Mesothelial cell of epicardium (in vitro differentiated cells): Measurements from ENCODE around the gene FER1L5. TPM values are rescaled to one million over a fixed set of nuclear protein-coding genes. Genes with fewer than 3 reads are reported as not detected.
"Not testable (repeated sequence)": the region's sequence is repeated elsewhere in the genome, so short reads cannot be mapped to it uniquely, and the experiment has no call there.

Experiments
- DNase-seq, 2 experiments: peaks; one replicate each; pipeline ENCODE4 v3.0.0; 2021; ENCODE audit warnings: low spot score in 2 of 2; ENCODE audit not compliant: unreplicated experiment in 2 of 2
- H3K27ac Mint-ChIP-seq: 2 replicates; pipeline ENCODE4 v1.8.0; 2021; ENCODE audit warnings: mixed read lengths
- H3K27me3 Mint-ChIP-seq: 2 replicates; pipeline ENCODE4 v1.8.0; 2021; ENCODE audit warnings: low read depth, mixed read lengths
- H3K36me3 Mint-ChIP-seq: 2 replicates; pipeline ENCODE4 v1.8.0; 2021; ENCODE audit warnings: mixed read lengths
- H3K4me1 Mint-ChIP-seq: 2 replicates; pipeline ENCODE4 v1.8.0; 2021; ENCODE audit warnings: mixed read lengths
- H3K4me3 Mint-ChIP-seq: 2 replicates; pipeline ENCODE4 v1.8.0; 2021; ENCODE audit warnings: mild to moderate bottlenecking, moderate library complexity, mixed read lengths
- H3K9me3 Mint-ChIP-seq: 2 replicates; pipeline ENCODE4 v1.8.0; 2021; ENCODE audit warnings: mixed read lengths
- total RNA-seq: library from RNA; stranded (reverse); gene quantifications from 3 replicates; pipeline ENCODE4 v1.2.1, GENCODE V29; 2021
- TF ChIP-seq, protein P1 (sequence below): fragments of 200-600 bp; sonication (generic); IDR thresholded peaks from one replicate; pipeline ENCODE4 v1.5.0; 2021; ENCODE audit warnings: antibody characterized with exemption; ENCODE audit not compliant: unreplicated experiment

FER1L5 gene
- total RNA-seq, 1 donor from 2014 or later = 1.1 TPM

DNA sequence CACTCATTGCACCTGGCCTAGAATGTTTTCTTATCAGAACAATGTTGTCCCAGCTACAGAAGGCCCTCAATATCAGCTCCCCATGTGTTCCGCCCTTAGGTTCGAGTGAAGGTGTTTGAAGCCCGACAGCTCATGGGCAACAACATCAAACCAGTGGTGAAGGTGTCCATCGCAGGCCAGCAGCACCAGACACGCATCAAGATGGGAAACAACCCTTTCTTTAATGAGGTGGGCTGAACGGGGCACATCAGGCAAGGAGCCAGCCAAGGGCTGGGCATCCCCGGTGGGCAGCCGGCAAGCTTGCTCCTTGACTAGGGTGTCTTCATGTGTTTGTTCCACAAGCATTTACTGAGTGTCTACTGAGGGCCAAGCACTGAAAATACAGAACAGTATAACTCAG, 9.2 kb downstream of the FER1L5 start:
- no peak overlapping the region for H3K27ac Mint-ChIP-seq
- no peaks in the 10 kb centered on the region for H3K4me1 Mint-ChIP-seq
- H3K27me3 Mint-ChIP-seq = peaks cover 3% of the 10 kb centered on the region
- TF ChIP-seq, protein P1, sequence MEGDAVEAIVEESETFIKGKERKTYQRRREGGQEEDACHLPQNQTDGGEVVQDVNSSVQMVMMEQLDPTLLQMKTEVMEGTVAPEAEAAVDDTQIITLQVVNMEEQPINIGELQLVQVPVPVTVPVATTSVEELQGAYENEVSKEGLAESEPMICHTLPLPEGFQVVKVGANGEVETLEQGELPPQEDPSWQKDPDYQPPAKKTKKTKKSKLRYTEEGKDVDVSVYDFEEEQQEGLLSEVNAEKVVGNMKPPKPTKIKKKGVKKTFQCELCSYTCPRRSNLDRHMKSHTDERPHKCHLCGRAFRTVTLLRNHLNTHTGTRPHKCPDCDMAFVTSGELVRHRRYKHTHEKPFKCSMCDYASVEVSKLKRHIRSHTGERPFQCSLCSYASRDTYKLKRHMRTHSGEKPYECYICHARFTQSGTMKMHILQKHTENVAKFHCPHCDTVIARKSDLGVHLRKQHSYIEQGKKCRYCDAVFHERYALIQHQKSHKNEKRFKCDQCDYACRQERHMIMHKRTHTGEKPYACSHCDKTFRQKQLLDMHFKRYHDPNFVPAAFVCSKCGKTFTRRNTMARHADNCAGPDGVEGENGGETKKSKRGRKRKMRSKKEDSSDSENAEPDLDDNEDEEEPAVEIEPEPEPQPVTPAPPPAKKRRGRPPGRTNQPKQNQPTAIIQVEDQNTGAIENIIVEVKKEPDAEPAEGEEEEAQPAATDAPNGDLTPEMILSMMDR = no peak
- no peaks in the 10 kb centered on the region for H3K36me3 Mint-ChIP-seq
- no peak for DNase-seq
- peaks cover 3% of the 10 kb centered on the region for H3K9me3 Mint-ChIP-seq
- no peak overlapping the region for H3K4me3 Mint-ChIP-seq

DNA sequence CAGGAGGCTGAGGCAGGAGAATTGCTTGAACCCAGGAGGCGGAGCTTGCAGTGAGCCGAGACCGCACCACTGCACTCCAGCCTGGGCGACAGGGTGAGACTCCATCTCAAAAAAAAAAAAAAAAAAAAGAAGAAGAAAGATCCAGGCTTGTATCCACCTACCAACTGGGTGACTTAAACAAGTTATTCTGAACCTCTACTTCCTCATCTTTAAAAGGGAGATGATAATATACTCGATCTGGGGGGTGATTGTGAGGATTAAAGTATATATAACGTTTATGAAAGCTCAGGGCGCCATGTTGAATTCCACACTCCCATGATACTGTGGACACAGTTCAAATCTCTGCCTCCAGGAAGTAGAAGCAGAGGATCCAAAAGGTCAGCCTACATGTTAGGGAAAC, 12.2 kb downstream of the FER1L5 start:
- not testable (repeated sequence) for H3K9me3 Mint-ChIP-seq, H3K4me3 Mint-ChIP-seq, H3K27me3 Mint-ChIP-seq, H3K27ac Mint-ChIP-seq, DNase-seq, H3K36me3 Mint-ChIP-seq, H3K4me1 Mint-ChIP-seq

DNA sequence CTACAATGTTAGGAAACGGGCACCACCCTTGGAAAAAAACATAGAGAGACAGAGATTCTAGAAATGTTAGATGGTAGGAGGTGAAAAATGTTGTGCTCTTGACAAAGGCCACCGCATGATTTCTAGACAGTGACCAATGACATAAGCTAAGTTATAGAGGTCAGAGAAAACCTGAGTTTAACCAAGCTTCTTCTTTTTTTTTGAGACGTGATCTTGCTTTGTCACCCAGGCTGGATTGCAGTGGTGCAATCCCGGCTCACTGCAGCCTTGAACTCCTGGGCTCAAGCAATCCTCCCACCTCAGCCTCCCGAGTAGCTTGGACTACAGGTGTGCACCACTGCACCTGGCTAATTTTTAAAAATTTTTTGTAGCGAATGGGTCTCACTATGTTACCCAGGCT, 13.0 kb downstream of the FER1L5 start:
- H3K27me3 Mint-ChIP-seq = peaks cover 3% of the 10 kb centered on the region
- H3K27ac Mint-ChIP-seq = no peak overlapping the region

DNA sequence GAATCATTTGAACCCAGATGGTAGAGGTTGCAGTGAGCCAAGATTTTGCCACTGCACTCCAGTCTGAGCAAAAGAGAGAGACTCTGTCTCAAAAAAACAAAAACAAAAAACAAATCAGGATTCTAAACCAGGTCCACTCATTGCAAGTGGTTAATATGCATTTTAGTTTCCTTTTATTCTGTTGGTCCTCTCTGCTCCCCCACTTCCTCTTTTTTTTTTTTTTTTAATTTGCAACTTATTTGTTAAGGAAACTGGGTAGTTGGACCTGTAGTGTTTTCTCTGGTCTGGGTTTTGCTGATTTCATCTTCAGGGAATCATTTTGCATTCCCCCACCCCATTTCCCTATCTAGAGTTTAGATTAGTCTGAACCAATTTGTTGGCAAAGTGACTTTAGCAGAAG, 14.0 kb downstream of the FER1L5 start:
- no peak overlapping the region for H3K27ac Mint-ChIP-seq
- no peaks in the 10 kb centered on the region for H3K4me1 Mint-ChIP-seq
- TF ChIP-seq, protein P1 = no peak
- H3K4me3 Mint-ChIP-seq = no peak overlapping the region
- DNase-seq = no peak
- H3K36me3 Mint-ChIP-seq = no peaks in the 10 kb centered on the region
- H3K27me3 Mint-ChIP-seq = peaks cover 3% of the 10 kb centered on the region
- no peaks in the 10 kb centered on the region for H3K9me3 Mint-ChIP-seq

More for the DNA sequence above, 13.0 kb downstream of the FER1L5 start:
- TF ChIP-seq, protein P1 = no peak
- H3K4me3 Mint-ChIP-seq = no peak overlapping the region
- H3K9me3 Mint-ChIP-seq = no peaks in the 10 kb centered on the region
- DNase-seq = no peak
- no peaks in the 10 kb centered on the region for H3K4me1 Mint-ChIP-seq
- H3K36me3 Mint-ChIP-seq = no peaks in the 10 kb centered on the region

DNA sequence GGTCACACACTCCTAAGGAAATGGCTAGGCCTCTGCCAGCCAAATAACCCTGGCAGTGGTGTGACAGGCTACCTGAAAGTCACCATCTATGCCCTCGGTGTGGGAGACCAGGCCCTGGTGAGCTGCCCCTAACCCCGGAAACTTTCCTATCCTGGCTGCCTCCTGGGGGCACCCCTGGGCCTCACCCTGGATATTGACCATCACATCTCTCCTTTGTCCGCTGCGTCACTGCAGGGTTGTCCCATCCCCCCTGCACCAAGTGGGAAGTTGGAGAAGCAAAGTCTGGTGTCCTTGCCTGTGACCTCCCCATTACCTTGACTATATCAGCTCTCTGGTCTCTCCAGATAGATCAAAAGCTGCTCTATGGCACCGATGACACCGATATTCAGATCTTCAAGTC, 18.8 kb downstream of the FER1L5 start:
- H3K27ac Mint-ChIP-seq = no peak overlapping the region
- H3K9me3 Mint-ChIP-seq = peaks cover 18% of the 10 kb centered on the region
- H3K27me3 Mint-ChIP-seq = peaks cover 1% of the 10 kb centered on the region
- H3K36me3 Mint-ChIP-seq = no peaks in the 10 kb centered on the region
- peaks cover 5% of the 10 kb centered on the region for H3K4me1 Mint-ChIP-seq
- H3K4me3 Mint-ChIP-seq = no peak overlapping the region
- DNase-seq = no peak
- TF ChIP-seq, protein P1 = no peak

DNA sequence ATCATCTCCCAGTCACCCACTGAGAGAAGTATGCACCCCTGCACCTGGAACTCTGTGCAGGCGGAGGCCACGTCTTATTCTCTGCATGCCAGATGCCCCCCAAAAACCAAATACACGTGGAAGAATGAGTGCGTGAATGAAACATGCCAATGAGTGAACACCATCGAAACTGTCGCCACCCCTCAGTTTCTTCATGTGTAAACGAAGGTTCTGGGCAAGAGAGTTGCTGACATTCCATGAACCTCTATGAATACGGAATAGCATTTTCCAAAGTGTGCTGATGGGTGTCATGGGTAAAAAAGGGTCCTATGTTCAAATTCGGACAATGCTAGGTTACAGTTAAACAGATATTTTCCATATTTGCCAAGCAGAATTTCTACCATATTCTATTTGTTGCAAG, 19.8 kb downstream of the FER1L5 start:
- Mint-ChIP-seq H3K36me3 (no peaks in the 10 kb centered on the region), H3K4me1 (peaks cover 5% of the 10 kb centered on the region), H3K9me3 (peaks cover 18% of the 10 kb centered on the region), H3K27me3 (peaks cover 1% of the 10 kb centered on the region), H3K27ac (no peak overlapping the region), H3K4me3 (no peak overlapping the region)
- no peak for DNase-seq
- TF ChIP-seq, protein P1 = no peak
